SK-N-MC (cell line): ENCODE data around the gene TMC1.

Source experiments
- EZH2 ChIP-seq: fragments of 200-600 bp; sonication (generic); IDR thresholded peaks from one replicate; pipeline ENCODE4 v1.6.1; 2017; ENCODE audit warnings: antibody characterized with exemption
- POLR2AphosphoS5 ChIP-seq: IDR thresholded peaks from 2 replicates; pipeline ENCODE4 v1.6.1; 2012; ENCODE audit warnings: mild to moderate bottlenecking, low read depth, low read length, borderline replicate concordance

DNA sequence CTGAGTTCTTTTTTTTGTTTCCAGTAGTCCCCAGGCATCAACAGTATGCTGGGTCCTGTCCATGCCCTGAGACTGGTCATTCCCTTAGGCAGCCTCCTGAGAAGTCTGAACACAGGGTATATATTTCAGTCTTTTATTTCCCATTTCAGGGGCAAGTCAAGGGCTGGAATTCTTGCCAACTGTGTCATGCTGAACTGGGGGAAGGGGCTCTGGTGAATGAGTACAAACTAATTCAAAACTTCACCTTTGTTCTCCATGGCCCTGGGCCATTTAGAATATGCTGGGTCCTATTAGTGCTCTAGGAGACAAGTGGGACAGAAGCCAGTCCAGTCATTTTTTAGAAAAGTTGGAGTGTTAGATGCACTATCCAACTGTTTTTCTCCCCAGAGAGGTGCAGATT is 170.3 kb downstream of the TMC1 start:
- TF ChIP-seq EZH2 (no peak), POLR2AphosphoS5 (no peak)
